HEK293 (cell line): ENCODE results near the gene TGFB2.

Experiments used
- CTCF ChIA-PET: fragments of 350-600 bp; formaldehyde crosslinking; extraction: SDS; loops from one replicate; lab custom pipeline; 2021; ENCODE audit warnings: antibody characterized with exemption; lab: Yijun Ruan, JAX
- POLR2A ChIA-PET: fragments of 300-600 bp; formaldehyde crosslinking; extraction: SDS; loops from one replicate; lab custom pipeline; 2020; ENCODE audit warnings: antibody characterized with exemption, inconsistent platforms; lab: Yijun Ruan, JAX
- H3K27ac ChIP-seq: fragments of 200-500 bp; sonication (Bioruptor generic); 2 replicates; pipeline ENCODE4 v1.5.1; 2014; ENCODE audit warnings: low read depth, low read length, control low read depth, inconsistent platforms; ENCODE audit errors: extremely low read depth
- H3K36me3 ChIP-seq, 2 experiments: fragments of 200-500 bp in 1 of 2; sonication (Bioruptor generic) in 1 of 2; 1 replicate in 1 of 2; 2 replicates in 1 of 2; pipeline ENCODE4 v1.5.1; 2014 to 2017; ENCODE audit warnings: inconsistent platforms in 2 of 2, low read length in 2 of 2; ENCODE audit not compliant: control insufficient read depth in 2 of 2, insufficient read depth in 1 of 2
- H3K4me1 ChIP-seq: fragments of 200-500 bp; sonication (Bioruptor generic); 2 replicates; pipeline ENCODE4 v1.5.1; 2014; ENCODE audit warnings: mild to moderate bottlenecking, low read length, inconsistent platforms; ENCODE audit not compliant: control insufficient read depth, insufficient read depth
- H3K4me3 ChIP-seq: 2 replicates; pipeline ENCODE4 v1.5.1; 2011; ENCODE audit warnings: low read depth, mild to moderate bottlenecking, control low read depth, low read length, moderate library complexity
- H3K9me3 ChIP-seq: fragments of 200-500 bp; sonication (Bioruptor generic); 2 replicates; pipeline ENCODE4 v1.5.1; 2014; ENCODE audit warnings: low read depth, low read length, inconsistent platforms; ENCODE audit not compliant: control insufficient read depth, insufficient read depth
- BCL11A ChIP-seq: fragments of 450-650 bp; formaldehyde crosslinking; IDR thresholded peaks from 2 replicates; pipeline ENCODE4 v1.5.1; 2016; ENCODE audit warnings: low read depth, missing biosample characterization, missing genetic modification characterization
- KLF10 ChIP-seq: fragments of 450-650 bp; IDR thresholded peaks from 2 replicates; pipeline ENCODE4 v1.5.1; 2018; ENCODE audit warnings: missing biosample characterization, mild to moderate bottlenecking, missing genetic modification characterization
- SCRT1 ChIP-seq: fragments of 450-650 bp; formaldehyde crosslinking; IDR thresholded peaks from 2 replicates; pipeline ENCODE4 v1.5.1; 2016; ENCODE audit warnings: missing biosample characterization, missing genetic modification characterization, borderline replicate concordance
- SETDB1 ChIP-seq: IDR thresholded peaks from one replicate; pipeline ENCODE4 v1.6.1; 2017; ENCODE audit warnings: mild to moderate bottlenecking, low read length, moderate library complexity, mixed read lengths; ENCODE audit not compliant: insufficient read length
- SP3 ChIP-seq: fragments of 450-650 bp; formaldehyde crosslinking; IDR thresholded peaks from 2 replicates; pipeline ENCODE4 v1.5.1; 2016; ENCODE audit warnings: missing biosample characterization, missing genetic modification characterization
- ZNF10 ChIP-seq: fragments of 450-650 bp; formaldehyde crosslinking; IDR thresholded peaks from 2 replicates; pipeline ENCODE4 v1.5.1; 2017; ENCODE audit warnings: missing biosample characterization, missing genetic modification characterization
- ZNF169 ChIP-seq: fragments of 450-650 bp; formaldehyde crosslinking; IDR thresholded peaks from 2 replicates; pipeline ENCODE4 v1.5.1; 2016; ENCODE audit warnings: missing biosample characterization, missing genetic modification characterization
- ZNF366 ChIP-seq: fragments of 450-650 bp; formaldehyde crosslinking; conservative IDR thresholded peaks from 2 replicates; pipeline ENCODE4 v1.5.1; 2016; ENCODE audit warnings: missing biosample characterization, missing genetic modification characterization
- ZNF473 ChIP-seq: fragments of 450-650 bp; formaldehyde crosslinking; IDR thresholded peaks from 2 replicates; pipeline ENCODE4 v1.5.1; 2017; ENCODE audit warnings: missing biosample characterization, missing genetic modification characterization
- ZNF501 ChIP-seq: fragments of 450-650 bp; formaldehyde crosslinking; IDR thresholded peaks from 2 replicates; pipeline ENCODE4 v1.5.1; 2016; ENCODE audit warnings: missing biosample characterization, missing genetic modification characterization
- ZNF600 ChIP-seq: fragments of 450-650 bp; formaldehyde crosslinking; IDR thresholded peaks from 2 replicates; pipeline ENCODE4 v1.5.1; 2016; ENCODE audit warnings: missing biosample characterization, missing genetic modification characterization
- ZNF626 ChIP-seq: fragments of 450-650 bp; sonication (Bioruptor Pico); formaldehyde crosslinking; IDR thresholded peaks from 2 replicates; pipeline ENCODE4 v1.5.1; 2018; ENCODE audit warnings: missing biosample characterization, missing genetic modification characterization, inconsistent platforms
- ZNF629 ChIP-seq: fragments of 450-650 bp; formaldehyde crosslinking; IDR thresholded peaks from 2 replicates; pipeline ENCODE4 v1.5.1; 2017; ENCODE audit warnings: missing biosample characterization, missing genetic modification characterization
- ZNF707 ChIP-seq: fragments of 450-650 bp; formaldehyde crosslinking; IDR thresholded peaks from 2 replicates; pipeline ENCODE4 v1.5.1; 2016; ENCODE audit warnings: missing biosample characterization, missing genetic modification characterization
- ZNF776 ChIP-seq: fragments of 450-650 bp; formaldehyde crosslinking; IDR thresholded peaks from 2 replicates; pipeline ENCODE4 v1.5.0; 2017; ENCODE audit warnings: missing biosample characterization, missing genetic modification characterization, borderline replicate concordance
- ZNF792 ChIP-seq: fragments of 450-650 bp; formaldehyde crosslinking; IDR thresholded peaks from 2 replicates; pipeline ENCODE4 v1.5.1; 2016; ENCODE audit warnings: missing biosample characterization, missing genetic modification characterization
- ZNF837 ChIP-seq: fragments of 450-650 bp; formaldehyde crosslinking; IDR thresholded peaks from 2 replicates; pipeline ENCODE4 v1.5.1; 2016; ENCODE audit warnings: missing biosample characterization, missing genetic modification characterization
- ZSCAN16 ChIP-seq: fragments of 450-650 bp; formaldehyde crosslinking; IDR thresholded peaks from 2 replicates; pipeline ENCODE4 v1.5.1; 2016; ENCODE audit warnings: missing biosample characterization, missing genetic modification characterization
- ZSCAN30 ChIP-seq: fragments of 450-650 bp; IDR thresholded peaks from 2 replicates; pipeline ENCODE4 v1.5.1; 2018; ENCODE audit warnings: missing biosample characterization, mild to moderate bottlenecking, missing genetic modification characterization, moderate library complexity
- TF ChIP-seq, protein P1 (sequence below): fragments of 450-650 bp; formaldehyde crosslinking; IDR thresholded peaks from 2 replicates; pipeline ENCODE4 v1.5.1; 2016; ENCODE audit warnings: missing biosample characterization, missing genetic modification characterization

The TGFB2 gene

DNA sequence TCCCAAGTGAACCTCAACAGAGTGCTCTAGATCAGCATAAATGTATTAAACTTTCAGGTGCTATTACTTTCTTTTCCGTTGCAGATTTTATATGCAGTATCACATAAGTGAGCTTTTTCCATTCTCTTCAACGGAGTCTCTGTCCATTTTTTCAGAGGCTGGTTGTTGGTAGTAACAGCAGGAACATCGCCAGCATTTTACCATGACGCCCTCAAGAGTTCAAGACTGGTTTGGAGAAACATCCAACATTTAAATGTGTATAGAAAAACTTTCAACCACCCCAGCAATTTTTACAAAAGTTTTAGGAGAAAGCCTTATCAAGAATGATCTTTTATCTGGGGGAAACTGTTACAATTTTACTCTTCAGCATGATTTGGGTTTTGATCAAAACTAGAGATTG, 117.0 kb downstream of the TGFB2 start (continued):
- TF ChIP-seq BCL11A (tag by site-specific recombination) (no peak), ZNF10 (tag by site-specific recombination) (no peak), ZNF473 (tag by site-specific recombination) (no peak), SCRT1 (no peak)
- TF ChIP-seq, all 188 proteins: peak for 0

DNA sequence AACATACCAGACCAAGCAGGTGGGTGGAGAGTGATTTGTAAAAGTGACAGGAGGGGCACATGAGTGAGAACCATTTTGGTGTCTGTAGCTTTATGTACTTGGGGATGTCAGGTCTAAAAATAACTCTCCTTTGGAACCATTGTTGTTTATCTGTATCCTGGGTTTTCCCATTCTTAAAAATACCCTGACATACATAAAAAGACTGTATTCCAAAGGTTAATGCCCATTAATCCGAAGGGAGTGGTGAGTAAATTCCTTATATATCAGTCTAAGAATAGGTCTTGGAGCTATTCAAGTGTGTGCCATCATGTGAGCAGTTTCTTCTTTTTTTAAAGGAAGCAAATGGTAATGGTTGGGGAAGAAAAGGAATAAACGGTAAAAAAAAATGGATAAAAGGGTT, 117.5 kb downstream of the TGFB2 start:
- peaks cover 5% of the 10 kb centered on the region for H3K4me1 ChIP-seq
- no peak for TF ChIP-seq ZNF837 (tag by site-specific recombination)
- TF ChIP-seq KLF10: no peak
- H3K27ac ChIP-seq: no peak overlapping the region
- ChIA-PET POLR2A (no interaction called here), CTCF (no interaction called here)
- H3K36me3 ChIP-seq: no peaks in the 10 kb centered on the region
- H3K9me3 ChIP-seq: no peaks in the 10 kb centered on the region
- H3K4me3 ChIP-seq: no peak overlapping the region

DNA sequence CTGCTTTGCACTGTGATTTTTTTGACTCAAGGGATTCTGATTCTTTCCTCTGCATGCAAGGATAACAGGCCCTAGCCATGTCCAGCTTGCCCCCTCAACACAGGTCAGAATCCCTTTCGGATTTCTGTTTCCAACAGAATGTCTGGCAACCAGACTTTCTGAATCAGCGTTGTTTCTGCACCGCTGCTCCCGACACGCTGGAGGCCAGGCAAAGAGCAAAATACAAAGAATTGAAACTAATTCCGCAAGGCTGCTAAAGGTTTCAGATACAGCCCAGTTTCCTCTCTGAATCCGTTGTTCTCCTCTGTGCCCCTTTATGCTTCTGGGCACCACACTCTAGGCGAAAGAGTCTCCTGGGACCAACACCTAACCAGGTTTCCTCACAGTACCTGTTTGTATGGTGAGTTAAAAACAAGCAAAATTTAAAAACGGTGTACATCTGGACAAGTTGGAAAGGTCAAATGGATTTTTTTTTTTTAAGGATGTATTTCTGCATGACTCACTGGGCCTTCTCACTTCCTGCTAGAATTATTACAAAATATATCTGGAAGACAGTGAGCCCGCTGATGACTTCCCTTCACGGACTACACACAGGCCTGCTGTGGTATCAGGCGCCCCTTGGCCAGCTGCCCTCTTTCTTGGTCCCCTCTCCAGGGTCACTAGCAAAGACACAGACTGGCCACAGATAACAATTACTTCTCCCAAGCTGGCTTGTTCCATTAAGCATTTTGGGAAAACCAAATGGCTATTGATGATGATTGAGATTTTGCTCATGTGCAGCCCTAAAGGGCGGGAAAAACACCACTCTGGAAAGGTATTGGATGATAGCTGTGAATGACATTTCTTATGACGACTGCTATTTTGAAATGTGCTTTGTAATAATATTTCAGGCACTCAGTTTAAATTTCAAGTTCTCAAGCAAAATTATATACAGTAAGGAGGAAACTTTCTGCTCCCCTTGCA, 118.3 kb downstream of the TGFB2 start:
- CTCF ChIA-PET: no interaction called here
- no peak for TF ChIP-seq ZSCAN16 (tag by site-specific recombination)
- no peak for TF ChIP-seq ZNF792 (tag by site-specific recombination)
- TF ChIP-seq BCL11A (tag by site-specific recombination): no peak
- no peak for TF ChIP-seq ZNF501
- no peak for TF ChIP-seq SETDB1
- TF ChIP-seq SP3 (tag by site-specific recombination): no peak
- no peak for TF ChIP-seq ZNF626 (tag by site-specific recombination)
- no peak for TF ChIP-seq ZSCAN30 (tag by site-specific recombination)
- TF ChIP-seq ZNF629 (tag by site-specific recombination): no peak
- no peak for TF ChIP-seq ZNF169 (tag by site-specific recombination)
- TF ChIP-seq, protein P1, sequence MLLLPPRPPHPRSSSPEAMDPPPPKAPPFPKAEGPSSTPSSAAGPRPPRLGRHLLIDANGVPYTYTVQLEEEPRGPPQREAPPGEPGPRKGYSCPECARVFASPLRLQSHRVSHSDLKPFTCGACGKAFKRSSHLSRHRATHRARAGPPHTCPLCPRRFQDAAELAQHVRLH (tag by site-specific recombination): no peak
- H3K9me3 ChIP-seq: no peaks in the 10 kb centered on the region
- H3K27ac ChIP-seq: no peak overlapping the region
- no peak overlapping the region for H3K4me3 ChIP-seq
- POLR2A ChIA-PET: no interaction called here
- peaks cover 5% of the 10 kb centered on the region for H3K4me1 ChIP-seq
- no peaks in the 10 kb centered on the region for H3K36me3 ChIP-seq

DNA sequence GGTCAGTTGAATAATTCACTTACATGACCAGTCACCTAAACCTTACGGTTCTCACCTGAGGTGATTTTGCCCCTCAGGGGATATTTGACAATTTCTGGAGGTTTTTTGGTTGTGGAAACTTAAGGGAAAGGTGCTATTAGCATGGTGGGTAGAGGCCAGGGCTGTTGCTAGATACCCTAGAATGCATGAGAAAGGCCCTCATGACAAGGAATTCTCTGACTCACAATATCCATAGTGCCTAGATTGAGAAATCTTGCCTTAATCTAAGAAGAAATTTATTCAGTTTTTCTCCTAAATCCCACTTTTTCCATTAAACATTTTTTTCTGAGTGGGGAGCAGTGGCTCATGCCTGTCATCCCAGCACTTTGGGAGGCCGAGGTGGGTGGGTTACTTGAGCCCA, 119.7 kb downstream of the TGFB2 start:
- peaks cover 3% of the 10 kb centered on the region for H3K4me1 ChIP-seq
- CTCF ChIA-PET: no interaction called here

More for the DNA sequence above, 119.7 kb downstream of the TGFB2 start:
- Histone ChIP-seq H3K27ac (no peak overlapping the region), H3K36me3 (no peaks in the 10 kb centered on the region), H3K9me3 (no peaks in the 10 kb centered on the region), H3K4me3 (no peak overlapping the region)
- POLR2A ChIA-PET: no interaction called here
- TF ChIP-seq ZNF707: no peak
- TF ChIP-seq ZNF626 (tag by site-specific recombination): no peak
- no peak for TF ChIP-seq ZNF776 (tag by site-specific recombination)
- no peak for TF ChIP-seq ZNF600 (tag by site-specific recombination)
- TF ChIP-seq ZNF366 (tag by site-specific recombination): no peak
